GM18858 (cell line): Measurements from ENCODE around the gene ATG101.
"Not testable (repeated sequence)": the region's sequence is repeated elsewhere in the genome, so short reads cannot be mapped to it uniquely, and the experiment has no call there.

Experiments used
- ATAC-seq: cut with Tn5 transposase; IDR thresholded peaks from one replicate; pipeline ENCODE4 v1.9.1; 2021; ENCODE audit not compliant: unreplicated experiment

The ATG101 gene

DNA sequence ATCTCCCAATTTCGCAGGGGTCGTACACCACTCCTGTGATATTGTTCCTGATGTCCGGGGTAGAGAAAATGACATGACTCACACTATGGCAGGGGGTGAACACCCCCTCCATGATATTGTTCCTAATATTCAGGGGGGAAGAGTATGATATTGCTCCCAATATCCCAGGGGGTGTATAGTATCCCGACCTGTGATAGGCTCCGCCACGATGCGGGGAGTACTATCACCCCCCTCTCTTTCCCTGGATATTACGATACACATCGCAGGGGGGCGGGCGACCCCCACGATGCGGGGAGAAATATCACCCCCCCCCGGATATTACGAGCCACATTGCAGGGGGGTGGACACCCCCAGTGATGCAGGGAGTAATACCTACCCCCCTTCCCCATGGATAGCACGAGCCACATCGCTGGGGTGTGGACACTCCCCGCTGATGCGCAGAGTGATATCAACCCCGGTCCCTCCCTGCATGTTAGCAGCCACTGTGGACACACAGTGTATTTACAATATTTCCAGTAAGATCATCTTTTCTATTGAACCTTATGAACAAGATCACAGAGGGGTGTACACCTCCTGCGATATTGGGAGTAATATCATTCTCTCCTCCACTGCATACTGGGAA, 27.4 kb downstream of the ATG101 start:
- no peak for ATAC-seq

- ATAC-seq, result not testable (repeated sequence)
Observed at GRCh38 chr12:52104431-52105089, 34.8 kb downstream of the ATG101 start.

DNA sequence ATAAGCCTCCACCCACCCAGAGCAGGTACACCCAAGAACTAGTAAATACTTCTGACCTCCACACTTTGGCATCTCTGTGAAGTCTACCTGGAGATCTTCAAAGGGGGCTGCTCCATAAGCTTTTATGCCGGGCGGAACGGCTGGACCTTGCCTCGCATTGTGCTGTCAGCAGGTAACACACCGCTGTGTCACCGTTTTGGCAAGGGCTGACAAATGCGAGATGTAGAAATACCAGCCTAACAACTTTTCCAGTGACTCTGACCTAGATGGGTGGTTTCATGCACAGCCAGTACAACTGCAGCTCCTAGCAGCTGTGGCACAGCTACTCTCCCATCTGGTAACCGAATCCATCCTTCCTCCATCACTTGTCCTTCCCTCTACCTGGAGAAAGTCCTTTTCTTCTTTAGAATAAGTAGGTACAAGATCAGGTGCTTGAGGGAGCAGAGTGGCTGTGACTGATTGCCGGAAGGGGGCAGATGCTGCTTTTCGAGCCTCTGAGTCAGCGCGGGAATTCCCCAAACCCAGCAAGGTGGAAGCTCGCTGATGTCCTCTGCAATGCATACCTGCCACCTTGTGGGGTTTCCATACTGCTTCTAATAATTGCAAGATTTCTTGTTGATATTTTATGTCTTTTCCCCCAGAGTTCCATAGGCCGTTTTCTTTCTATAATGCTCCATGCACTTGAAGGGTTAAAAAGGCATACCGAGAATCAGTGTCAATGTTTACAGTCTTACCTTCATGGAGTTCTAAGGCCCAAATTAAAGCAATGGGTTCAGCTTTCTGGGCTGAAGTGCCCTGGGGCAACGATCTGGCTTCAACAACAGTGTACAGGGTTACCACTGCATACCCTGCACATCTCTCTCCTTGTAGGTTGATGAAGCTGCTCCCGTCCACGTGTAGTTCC, 46.7 kb downstream of the ATG101 start:
- ATAC-seq, result not testable (repeated sequence)

GRCh38 chr12:52117806-52118475, 48.2 kb downstream of the ATG101 start:
- ATAC-seq, result not testable (repeated sequence)

- no peak for ATAC-seq
Observed at GRCh38 chr12:52119398-52120254, 49.8 kb downstream of the ATG101 start.

- ATAC-seq, result no peak
Observed at GRCh38 chr12:52120951-52121823, 51.4 kb downstream of the ATG101 start.

- ATAC-seq, result no peak
Observed at GRCh38 chr12:52121824-52122539, 52.2 kb downstream of the ATG101 start.

DNA sequence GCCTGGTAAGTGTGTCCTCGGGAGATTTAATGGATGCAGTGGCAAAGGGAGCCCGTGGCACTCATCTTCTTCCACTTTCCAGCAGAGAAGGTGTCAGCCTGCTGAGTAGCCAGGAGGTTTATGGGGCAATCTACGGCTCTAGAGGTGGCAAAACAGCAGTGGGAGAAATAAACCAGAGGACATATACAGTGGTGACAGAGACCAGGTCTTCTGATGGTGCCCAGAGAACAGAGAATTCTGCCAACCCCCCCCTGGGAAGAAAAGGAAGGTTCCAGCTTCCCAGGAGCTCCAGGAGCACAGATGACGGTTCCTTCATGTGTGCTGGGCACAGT, 52.7 kb downstream of the ATG101 start:
- no peak for ATAC-seq

- ATAC-seq, result no peak
Observed at GRCh38 chr12:52122904-52123303, 53.1 kb downstream of the ATG101 start.

DNA sequence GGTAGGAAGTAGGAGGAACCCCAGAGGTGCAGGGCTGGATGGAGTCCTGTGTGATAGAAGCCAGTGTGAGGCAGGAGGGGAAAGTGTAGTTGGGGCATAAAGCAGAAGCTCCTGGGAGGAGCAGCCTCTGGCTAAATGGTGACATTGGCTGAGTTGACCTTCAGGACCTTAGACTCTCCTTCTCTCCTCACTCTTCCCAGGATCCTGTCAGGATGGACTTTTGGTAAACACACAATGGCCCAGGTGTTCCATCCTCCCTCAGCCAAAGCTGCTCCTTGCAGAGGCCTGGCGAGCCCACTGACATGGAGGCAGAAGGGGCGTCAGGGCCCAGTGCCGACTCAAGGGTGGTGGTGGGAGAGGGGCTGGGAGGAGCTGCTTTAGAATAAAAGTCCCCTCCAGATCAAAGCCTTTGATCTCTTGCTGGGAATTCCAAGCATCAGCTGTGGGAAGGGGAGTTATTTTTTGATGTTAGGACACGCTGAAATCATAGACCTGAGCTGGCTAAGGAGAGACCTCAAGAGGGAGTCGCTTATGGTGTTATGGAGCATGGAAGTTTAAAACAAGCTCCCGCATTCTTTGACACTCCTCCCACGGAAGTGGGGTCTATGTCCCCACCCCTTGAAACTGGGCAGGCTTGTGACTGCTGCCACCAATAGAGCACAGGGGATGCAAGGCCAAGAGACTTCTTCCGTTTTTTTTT, 53.9 kb downstream of the ATG101 start:
- no peak for ATAC-seq

- ATAC-seq, result no peak
Observed at GRCh38 chr12:52125476-52125900, 55.7 kb downstream of the ATG101 start.

DNA sequence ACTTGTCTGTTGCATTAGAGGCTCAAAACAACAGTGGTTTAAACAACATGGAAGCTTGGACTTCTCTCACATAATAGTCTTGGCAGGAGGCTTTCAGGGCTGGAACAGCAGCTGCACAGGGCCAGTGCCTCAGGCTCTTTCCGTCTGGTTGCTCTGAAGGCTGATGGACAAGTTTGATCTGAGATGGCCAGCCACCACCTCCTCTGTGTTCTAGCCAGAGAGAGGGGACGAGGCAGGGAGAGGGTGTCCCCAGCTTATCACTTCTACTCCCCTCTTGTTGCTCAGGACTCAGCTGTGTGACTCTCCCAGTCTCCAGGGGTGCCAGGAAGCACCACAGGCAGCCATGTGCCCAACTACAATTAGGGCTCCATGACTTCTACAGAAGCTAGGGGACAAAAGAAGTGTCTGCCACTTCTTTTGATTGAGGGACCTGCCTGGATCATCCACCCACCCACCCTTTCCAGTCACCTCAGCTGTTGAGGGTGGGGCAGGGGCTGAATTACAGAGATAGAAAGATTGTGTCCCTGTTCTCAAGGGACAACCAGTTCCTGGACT, 56.3 kb downstream of the ATG101 start:
- ATAC-seq, result no peak
